ENCODE results near the gene CDC73. TPM values are rescaled to one million over a fixed set of nuclear protein-coding genes. Genes with fewer than 3 reads are reported as not detected.
"Not testable (repeated sequence)": the region's sequence is repeated elsewhere in the genome, so short reads cannot be mapped to it uniquely, and the experiment has no call there.

Gene CDC73
- total RNA-seq, 1 donor from 2014 or later = 54.4 TPM

DNA sequence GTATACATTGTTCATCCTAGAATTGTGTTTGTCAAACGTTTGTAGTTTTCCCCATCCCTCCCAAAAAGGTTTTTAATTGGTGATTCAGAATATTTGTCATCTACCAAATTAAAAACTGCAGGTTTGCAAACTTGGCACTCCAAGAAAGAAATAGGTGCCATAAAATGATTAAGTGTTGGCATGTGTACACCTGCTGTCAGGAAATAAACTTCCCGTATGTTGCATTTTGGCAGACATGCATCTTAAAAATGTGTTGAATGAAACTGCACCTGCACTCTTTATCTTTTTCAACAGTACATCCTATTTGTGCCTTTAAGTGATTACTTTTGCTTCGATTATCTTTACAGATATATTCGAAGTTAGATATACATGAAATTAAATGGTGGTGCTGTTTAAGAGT, 57.3 kb downstream of the CDC73 start:
- DNase-seq (ENCODE audit: low read depth) = no peak

GRCh38 chr1:193181536-193181935, 59.7 kb downstream of the CDC73 start:
- DNase-seq (ENCODE audit: low read depth) = peak; percentile 55

GRCh38 chr1:193181985-193182384, 60.2 kb downstream of the CDC73 start:
- peak; percentile 33 for DNase-seq (ENCODE audit: low read depth)

DNA sequence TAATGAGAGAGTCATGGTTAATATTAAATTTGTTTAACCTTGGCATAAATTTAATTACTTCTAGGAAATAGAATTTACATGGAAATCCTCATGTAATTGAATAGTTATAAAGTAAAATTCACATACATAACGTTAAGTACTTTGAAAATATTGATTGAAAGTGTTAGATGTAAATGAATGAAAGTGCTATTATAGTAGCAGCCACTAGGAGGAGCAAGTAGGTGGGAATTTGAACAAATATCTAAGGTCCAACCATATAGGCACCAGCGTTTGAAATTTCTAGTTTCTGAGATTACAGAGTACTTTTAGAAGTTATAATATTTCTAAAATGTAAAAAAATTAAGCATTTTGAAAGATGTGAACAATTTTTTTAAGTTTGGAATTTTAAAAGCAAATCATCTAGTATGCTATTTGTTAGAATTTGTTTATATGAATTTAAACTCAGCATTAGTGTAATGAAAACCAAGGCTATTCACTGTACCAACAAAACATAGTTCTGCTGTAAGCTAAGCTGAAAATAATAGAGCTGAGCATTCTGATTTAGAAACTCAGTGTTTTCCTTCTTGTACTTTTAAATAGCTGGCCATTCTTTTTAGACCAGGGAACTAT, 61.3 kb downstream of the CDC73 start:
- DNase-seq (ENCODE audit: low read depth) = peak; percentile 57

- DNase-seq (ENCODE audit: low read depth) = no peak
Measured at GRCh38 chr1:193184776-193185175, 62.9 kb downstream of the CDC73 start.

- DNase-seq (ENCODE audit: low read depth) = no peak
Measured at GRCh38 chr1:193185211-193185610, 63.4 kb downstream of the CDC73 start.

GRCh38 chr1:193185901-193186731, 64.3 kb downstream of the CDC73 start, which contains the start of gene B3GALT2:
Gene B3GALT2, minus strand, starts transcription at chr1:193186613. Its CDS starts 5,051 bp downstream, at chr1:193181562.
- DNase-seq (ENCODE audit: low read depth) = no peak

- DNase-seq (ENCODE audit: low read depth) = no peak
Measured at GRCh38 chr1:193187114-193187513, 65.3 kb downstream of the CDC73 start.

DNA sequence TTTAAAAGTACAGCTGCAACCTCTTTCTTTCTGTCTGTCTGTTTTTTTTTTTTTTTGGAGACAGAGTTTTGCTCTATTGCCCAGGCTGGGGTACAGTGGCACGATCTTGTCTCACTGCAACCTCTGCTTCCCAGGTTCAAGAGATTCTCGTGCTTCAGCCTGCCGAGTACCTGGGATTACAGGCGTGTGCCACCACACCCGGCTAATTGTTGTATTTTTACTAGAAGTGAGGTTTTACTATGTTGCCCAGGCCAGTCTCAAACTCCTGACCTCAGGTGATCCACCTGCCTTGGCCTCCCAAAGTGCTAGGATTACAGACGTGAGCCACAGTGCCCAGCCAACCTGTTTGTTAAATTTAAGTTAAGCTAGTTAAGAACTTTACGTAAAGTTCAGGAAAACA, 67.1 kb downstream of the CDC73 start:
- DNase-seq (ENCODE audit: low read depth) = not testable (repeated sequence)

DNA sequence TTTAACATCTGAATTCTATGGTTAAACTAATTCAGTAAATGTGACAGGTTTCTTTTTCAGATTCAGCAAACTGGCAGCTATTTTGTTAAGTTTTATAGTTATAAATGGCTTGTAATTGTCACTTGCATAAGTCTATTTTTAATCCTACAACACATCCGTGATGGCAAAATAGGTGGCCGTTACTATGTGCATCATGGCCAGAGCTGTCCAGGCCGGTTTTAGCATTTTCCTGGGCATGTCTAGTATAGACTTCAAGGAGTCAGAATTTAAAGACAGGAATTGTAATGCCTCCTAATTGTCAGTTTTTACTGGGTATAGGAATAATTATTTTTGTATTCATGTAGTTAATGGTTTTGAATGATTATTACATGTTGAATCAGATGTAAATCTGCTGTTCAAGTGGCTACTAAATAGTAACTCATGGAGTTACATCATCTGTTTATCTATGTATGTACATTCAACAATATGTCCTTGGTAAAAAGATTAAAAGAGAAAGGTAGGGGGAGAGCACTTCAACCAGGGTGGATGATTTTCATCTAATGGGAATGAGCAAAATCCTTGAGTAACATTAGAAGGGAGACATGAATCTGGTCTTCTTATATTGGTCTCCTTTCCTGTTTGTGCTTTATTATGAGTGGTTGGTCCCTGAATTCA, 67.7 kb downstream of the CDC73 start:
- DNase-seq (ENCODE audit: low read depth) = no peak

- peak; percentile 46 for DNase-seq (ENCODE audit: low read depth)
Measured at GRCh38 chr1:193190096-193190744, 68.4 kb downstream of the CDC73 start.

- no peak for DNase-seq (ENCODE audit: low read depth)
Measured at GRCh38 chr1:193192586-193192985, 70.8 kb downstream of the CDC73 start.

- DNase-seq (ENCODE audit: low read depth) = no peak
Measured at GRCh38 chr1:193199940-193200339, 78.1 kb downstream of the CDC73 start.

- DNase-seq (ENCODE audit: low read depth) = no peak
Measured at GRCh38 chr1:193201021-193201420, 79.2 kb downstream of the CDC73 start.

DNA sequence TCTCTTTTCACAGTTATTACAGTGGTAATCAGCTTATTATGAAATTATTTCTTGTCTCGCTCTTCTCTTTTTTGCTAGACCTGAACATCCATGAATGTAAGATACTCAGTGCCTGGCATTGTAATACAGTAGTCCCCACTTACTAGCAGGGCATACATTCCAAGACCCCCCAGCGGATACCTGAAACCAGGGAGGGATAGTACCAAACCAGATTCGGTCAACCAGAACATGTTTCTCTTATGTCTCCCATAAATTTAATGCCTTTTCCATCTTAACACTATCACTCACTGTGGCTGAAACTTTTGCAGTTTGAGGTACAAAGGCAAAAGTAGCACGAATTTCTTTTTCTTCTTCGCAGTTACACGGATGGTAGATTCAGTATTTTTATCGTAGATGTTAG, 89.2 kb downstream of the CDC73 start:
- DNase-seq (ENCODE audit: low read depth) = no peak

GRCh38 chr1:193211539-193211938, 89.7 kb downstream of the CDC73 start:
- peak; percentile 70 for DNase-seq (ENCODE audit: low read depth)

- DNase-seq (ENCODE audit: low read depth) = no peak
Measured at GRCh38 chr1:193212637-193213036, 90.8 kb downstream of the CDC73 start.

DNA sequence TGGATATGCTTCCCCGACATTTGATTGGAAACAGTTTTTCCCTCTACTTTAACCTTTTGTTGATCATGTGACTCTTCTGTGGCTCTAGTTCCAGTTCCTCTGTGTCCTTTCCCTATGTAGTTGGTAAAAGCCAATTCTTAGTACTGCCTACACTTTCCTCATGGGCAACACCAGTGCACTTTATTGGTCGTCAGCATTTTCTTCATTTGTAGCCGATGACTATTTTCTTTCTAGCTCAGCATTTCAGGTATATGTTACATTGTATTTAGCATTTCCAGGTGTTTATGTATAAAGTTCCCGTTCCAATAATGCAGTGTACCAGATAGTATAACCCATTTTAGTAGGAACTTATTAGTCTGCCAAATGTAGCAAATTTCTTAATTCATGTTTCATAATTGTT, 92.2 kb downstream of the CDC73 start:
- no peak for DNase-seq (ENCODE audit: low read depth)

DNA sequence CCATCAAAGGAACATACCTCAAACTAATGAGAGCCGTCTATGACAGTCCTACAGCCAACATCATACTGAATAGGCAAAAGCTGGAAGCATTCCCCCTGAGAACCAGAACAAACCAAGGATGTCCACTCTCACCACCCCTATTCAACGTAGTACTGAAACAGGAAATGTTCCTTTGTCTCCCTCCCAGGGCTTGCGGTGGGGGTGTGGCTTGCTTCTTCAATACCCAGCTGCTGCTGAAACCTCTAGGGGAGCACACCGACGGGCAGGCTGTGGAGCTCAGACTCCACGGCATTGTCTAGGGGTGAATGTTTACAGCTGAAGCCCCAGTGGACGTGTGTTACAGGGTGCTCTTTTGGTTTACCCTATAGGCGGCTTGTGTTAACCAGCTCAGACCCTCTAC, 95.1 kb downstream of the CDC73 start:
- no peak for DNase-seq (ENCODE audit: low read depth)

GRCh38 chr1:193219391-193219790, 97.6 kb downstream of the CDC73 start:
- DNase-seq (ENCODE audit: low read depth) = no peak

DNA sequence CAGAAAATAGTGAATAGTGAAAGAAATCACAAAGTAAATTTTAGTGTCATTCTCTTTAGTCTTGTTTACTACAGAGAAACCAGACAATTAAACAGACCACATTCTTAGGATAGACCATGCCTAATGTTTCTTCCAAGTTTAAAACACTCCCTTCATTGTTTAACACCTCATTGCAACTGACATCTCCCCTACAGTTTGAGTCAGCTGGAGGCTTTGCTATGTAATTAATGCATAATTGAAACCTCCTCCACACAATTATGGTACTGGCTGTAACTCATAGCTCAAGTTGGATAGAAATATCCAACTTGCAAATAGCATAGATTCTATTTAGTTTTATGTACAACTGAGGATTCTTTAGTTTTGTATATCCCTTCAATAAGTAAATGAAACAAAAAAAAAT, 99.8 kb downstream of the CDC73 start:
- peak; percentile 68 for DNase-seq (ENCODE audit: low read depth)

- no peak for DNase-seq (ENCODE audit: low read depth)
Measured at GRCh38 chr1:193222056-193222615, 100.3 kb downstream of the CDC73 start.
